Measurements from ENCODE around the gene ROCK2.

The ROCK2 gene

DNA sequence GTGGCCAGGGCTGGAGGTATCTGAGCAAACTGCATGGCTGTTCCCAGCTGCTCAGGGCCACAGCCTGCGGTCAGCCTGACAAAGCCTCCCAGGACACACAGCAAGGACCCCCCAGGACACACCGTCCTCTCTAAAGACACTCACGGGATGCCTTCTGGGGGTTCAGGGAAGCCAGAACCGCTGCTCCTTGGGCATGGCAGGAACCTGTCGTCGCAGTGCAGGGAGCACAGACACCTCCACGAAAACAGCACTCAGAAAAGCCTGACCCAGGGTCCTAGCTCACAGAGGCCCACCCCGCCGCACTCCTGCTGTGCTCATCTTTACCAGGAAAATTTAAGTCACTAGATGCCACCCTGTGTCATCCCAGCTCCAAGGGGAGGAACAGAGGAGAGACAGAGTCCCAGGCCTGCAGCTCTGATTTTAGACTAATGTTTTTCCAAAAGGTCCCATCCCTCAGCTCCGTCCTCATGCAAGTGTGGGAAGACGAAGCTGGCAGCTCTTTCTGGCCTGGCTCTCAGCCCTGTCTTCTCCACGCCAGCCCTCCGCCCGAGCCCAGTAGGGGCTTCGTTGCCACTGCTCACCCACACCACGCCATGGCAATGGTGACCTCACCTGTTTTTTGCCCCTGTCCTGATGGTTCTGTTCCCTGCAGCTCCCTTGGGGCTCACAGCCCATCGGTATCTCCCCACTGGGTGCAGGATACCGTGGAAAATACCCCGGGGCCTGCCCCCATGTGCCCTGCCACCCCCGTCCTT lies 213.1 kb downstream of the ROCK2 start:
- Histone ChIP-seq H3K36me3 (ENCODE audit: control insufficient read depth in 2 of 2, insufficient read depth in 1 of 2, low read length in 2 of 2) (no peaks in the 10 kb centered on the region), H3K27ac (ENCODE audit: extremely low read depth, low read depth, low read length) (no peak overlapping the region), H3K9me3 (ENCODE audit: control insufficient read depth, insufficient read depth, low read depth, low read length) (no peaks in the 10 kb centered on the region), H3K4me3 (ENCODE audit: low read depth, low read length) (no peak overlapping the region), H3K4me1 (ENCODE audit: control insufficient read depth, insufficient read depth, low read length) (0 out of 2 replicates have a peak, but pooled peaks cover 3% of the 10 kb centered on the region)
- TF ChIP-seq ZNF155 (tag by site-specific recombination; IDR thresholded peaks at IDR 0.05): no peak
- POLR2A ChIA-PET: interaction anchor here (1.8 kb wide), 1 partner anchor 213 kb away, joined by 7 read pairs; the partner anchor contains the start of gene ROCK2
- CTCF ChIA-PET: interaction anchor here (0.6 to 5.7 kb wide), 25 partner anchors 13 to 653 kb away, joined by 3 to 98 read pairs (median 5); no protein-coding TSS in a partner anchor

Measured in HEK293 (cell line).